Cerebellar cortex (tissue), 1 donor: ENCODE results near the gene FABP2.
"Not testable (repeated sequence)": the region's sequence is repeated elsewhere in the genome, so short reads cannot be mapped to it uniquely, and the experiment has no call there.

Experiments used
- DNase-seq: peaks from one replicate; pipeline ENCODE4 v3.0.0-alpha.2; 2015; ENCODE audit warnings: low spot score

The FABP2 gene

GRCh38 chr4:119321921-119322687 lies at the start of gene FABP2:
Gene FABP2 (minus strand): TSS chr4:119322138. CDS start chr4:119322102, 36 bp downstream.
- no peak for DNase-seq

- not testable (repeated sequence) for DNase-seq
Measured at GRCh38 chr4:119370951-119371683, 49.2 kb upstream of the FABP2 start.

GRCh38 chr4:119370392-119370791 lies 48.5 kb upstream of the FABP2 start:
- DNase-seq: not testable (repeated sequence)

GRCh38 chr4:119366802-119367201 lies 44.9 kb upstream of the FABP2 start:
- not testable (repeated sequence) for DNase-seq

- not testable (repeated sequence) for DNase-seq
Measured at GRCh38 chr4:119364203-119364602, 42.3 kb upstream of the FABP2 start.

GRCh38 chr4:119363372-119363771 lies 41.4 kb upstream of the FABP2 start:
- DNase-seq: not testable (repeated sequence)

- DNase-seq: not testable (repeated sequence)
Measured at GRCh38 chr4:119362413-119362812, 40.5 kb upstream of the FABP2 start.

- not testable (repeated sequence) for DNase-seq
Measured at GRCh38 chr4:119359873-119360272, 37.9 kb upstream of the FABP2 start.

DNA sequence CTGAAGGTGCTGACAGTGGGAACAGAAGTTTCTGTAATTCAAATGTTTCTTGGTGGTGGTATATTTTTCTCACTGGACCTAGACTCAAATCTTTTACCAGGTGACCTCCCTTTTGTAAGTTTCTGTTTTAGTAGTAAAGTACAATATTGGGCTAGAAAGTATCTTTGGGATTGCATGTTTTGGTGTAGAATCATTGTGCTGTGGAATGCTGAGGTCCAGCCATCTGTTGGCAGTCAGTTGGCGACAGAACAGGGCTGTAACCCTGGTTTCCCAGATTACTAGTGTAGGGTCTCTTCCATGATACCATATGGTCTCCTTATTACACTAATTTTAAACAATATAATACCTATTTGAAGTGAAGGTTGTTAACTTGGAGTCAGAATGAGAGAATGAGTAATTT lies 34.9 kb upstream of the FABP2 start:
- DNase-seq: not testable (repeated sequence)

DNA sequence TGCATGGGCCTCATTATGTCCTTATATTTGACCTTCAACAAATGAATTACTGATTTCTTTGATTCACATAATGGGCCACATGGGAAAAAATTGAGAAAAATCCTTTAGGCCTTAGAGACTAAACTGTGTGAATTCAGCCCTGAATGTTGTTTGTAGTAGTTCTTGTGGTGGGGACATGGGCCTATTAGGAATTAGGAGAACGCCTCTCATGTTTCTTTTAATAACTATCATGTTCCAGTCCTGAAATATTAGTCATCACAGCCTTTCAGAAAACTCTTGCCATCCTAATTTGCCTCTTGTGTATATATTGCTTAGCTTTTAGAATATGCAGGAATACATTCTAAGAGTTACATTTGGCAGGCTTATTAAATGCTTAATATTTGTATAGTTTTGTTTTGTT lies 34.1 kb upstream of the FABP2 start:
- not testable (repeated sequence) for DNase-seq

DNA sequence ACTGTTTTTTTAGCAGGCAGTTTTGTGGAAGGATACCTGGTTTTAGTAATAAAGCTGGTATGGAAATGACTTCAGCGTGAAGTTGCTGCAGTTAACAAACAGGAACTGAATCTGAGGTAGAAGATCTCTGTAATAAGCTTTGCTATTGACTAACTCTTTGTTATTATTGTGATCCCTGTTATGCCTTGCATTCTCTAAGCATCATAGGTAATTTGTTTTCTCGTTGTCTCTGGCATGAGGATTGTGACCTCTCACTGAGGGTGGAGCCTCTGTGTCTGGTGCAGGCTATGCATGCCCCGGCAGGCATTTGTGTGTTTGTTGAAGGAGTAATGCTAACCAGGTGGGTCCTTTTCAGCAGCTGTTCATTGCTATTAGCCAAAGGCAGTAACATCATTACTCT lies 31.4 kb upstream of the FABP2 start:
- not testable (repeated sequence) for DNase-seq

- not testable (repeated sequence) for DNase-seq
Measured at GRCh38 chr4:119348169-119348568, 26.2 kb upstream of the FABP2 start.

- not testable (repeated sequence) for DNase-seq
Measured at GRCh38 chr4:119343293-119343692, 21.4 kb upstream of the FABP2 start.

- not testable (repeated sequence) for DNase-seq
Measured at GRCh38 chr4:119339895-119340294, 18.0 kb upstream of the FABP2 start.

DNA sequence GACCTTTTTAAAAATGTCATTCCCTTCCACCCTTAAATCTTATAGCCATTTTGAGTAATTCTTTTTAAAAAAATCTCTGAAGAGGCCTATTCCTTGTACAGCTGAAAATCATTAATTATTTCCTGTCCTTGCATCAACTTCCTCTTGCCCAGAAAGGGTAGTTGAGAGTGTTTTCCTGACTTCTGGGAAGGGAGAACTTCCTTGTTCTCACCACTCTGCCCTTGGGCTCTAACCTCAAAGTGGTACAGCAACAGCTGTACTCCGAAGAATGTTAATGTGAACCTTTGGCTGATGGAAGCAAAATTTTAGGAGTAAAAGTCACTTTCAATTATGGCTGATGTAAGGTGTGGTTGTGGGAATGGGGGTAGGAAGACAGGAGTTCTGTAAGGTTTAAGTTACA lies 15.1 kb upstream of the FABP2 start:
- no peak for DNase-seq

- DNase-seq: not testable (repeated sequence)
Measured at GRCh38 chr4:119336332-119336979, 14.5 kb upstream of the FABP2 start.

DNA sequence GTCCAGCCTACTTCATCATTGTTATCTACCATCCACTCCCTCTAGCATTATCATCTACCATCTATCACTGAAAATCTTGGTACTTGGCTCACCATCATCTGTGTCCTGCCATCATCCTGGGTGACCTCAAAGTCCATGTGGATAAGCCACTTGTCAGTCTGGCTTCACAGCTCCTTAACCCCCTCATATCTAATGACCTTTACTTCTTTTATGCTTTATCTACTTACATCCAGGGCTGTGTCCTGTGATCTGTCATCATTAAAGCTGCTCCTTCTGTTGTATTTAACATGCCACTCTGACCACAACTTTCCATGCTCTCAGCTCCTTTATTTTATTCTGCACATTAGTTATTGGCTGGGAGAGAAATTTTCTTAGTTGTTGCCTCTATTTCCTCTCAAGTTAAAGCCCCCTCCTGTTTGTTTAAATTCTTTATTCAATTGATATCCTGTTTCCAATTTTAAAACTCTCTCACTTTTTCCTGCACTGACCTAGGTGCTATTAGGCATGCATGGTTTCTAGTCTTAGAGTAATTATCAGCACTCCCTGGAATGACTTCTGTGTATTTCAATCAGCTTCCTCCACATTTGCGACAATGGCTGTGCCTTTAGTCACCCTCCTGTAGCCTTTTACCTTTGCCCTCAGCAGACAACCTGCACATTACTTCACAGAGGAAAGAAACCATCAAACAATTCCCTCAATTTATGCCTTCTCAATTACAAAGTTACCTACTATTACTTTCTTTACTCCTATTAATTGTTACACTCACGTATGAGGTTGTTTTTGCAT lies 8.1 kb upstream of the FABP2 start:
- no peak for DNase-seq

- no peak for DNase-seq
Measured at GRCh38 chr4:119328695-119329094, 6.8 kb upstream of the FABP2 start.

GRCh38 chr4:119317990-119318389 lies 3.9 kb downstream of the FABP2 start:
- no peak for DNase-seq

- no peak for DNase-seq
Measured at GRCh38 chr4:119315036-119315435, 6.9 kb downstream of the FABP2 start.

DNA sequence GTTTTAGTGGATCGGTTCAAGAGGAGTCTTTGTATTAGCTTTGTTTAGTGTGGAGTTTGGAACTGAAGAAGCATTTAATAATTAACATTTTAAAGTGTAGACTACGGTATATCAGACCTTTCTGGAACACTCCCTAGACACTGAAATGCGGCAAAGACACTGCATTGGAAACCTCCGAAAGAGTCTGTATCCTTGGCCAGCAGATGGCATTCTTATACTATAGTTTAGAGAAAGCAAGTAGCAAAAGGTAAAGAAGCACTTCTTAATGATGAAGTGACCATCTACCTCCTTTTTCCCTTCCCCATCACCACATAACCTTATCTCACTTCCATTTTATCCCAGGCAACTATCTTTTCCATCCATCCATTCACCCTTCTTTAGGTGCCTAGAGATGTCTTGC lies 7.6 kb downstream of the FABP2 start:
- peak; percentile 57 for DNase-seq

GRCh38 chr4:119313237-119313636 lies 8.7 kb downstream of the FABP2 start:
- DNase-seq: no peak
